ENCODE measurements around the gene GJA1. TPM values are rescaled to one million over a fixed set of nuclear protein-coding genes. Genes with fewer than 3 reads are reported as not detected.

The GJA1 gene
- total and polyA plus RNA-seq, 4 donors = 0.32 to 2.8 (median 1.9) TPM

GRCh38 chr6:121465101-121465500, 29.7 kb downstream of the GJA1 start:
- TF ChIP-seq RAD21 (IDR thresholded peaks at IDR 0.05) (no peak), RXRA (IDR thresholded peaks at IDR 0.05) (no peak), SP1 (IDR thresholded peaks at IDR 0.05) (no peak)
- TF ChIP-seq, protein P1, sequence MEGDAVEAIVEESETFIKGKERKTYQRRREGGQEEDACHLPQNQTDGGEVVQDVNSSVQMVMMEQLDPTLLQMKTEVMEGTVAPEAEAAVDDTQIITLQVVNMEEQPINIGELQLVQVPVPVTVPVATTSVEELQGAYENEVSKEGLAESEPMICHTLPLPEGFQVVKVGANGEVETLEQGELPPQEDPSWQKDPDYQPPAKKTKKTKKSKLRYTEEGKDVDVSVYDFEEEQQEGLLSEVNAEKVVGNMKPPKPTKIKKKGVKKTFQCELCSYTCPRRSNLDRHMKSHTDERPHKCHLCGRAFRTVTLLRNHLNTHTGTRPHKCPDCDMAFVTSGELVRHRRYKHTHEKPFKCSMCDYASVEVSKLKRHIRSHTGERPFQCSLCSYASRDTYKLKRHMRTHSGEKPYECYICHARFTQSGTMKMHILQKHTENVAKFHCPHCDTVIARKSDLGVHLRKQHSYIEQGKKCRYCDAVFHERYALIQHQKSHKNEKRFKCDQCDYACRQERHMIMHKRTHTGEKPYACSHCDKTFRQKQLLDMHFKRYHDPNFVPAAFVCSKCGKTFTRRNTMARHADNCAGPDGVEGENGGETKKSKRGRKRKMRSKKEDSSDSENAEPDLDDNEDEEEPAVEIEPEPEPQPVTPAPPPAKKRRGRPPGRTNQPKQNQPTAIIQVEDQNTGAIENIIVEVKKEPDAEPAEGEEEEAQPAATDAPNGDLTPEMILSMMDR (IDR thresholded peaks at IDR 0.05; ENCODE audit: low read depth, low read length, missing input control) = no peak
- Histone ChIP-seq H3K4me3 (ENCODE audit: low read depth in 1 of 3, low read length in 3 of 3) (no peak overlapping the region), H3K9ac (ENCODE audit: low read depth in 1 of 2, low read length in 2 of 2) (no peak overlapping the region), H3K27me3 (ENCODE audit: control insufficient read depth in 4 of 4, insufficient read depth in 4 of 4, low read length in 3 of 4) (no peaks in the 10 kb centered on the region), H3K27ac (ENCODE audit: low read depth in 1 of 2, low read length in 2 of 2) (no peak overlapping the region), H3K4me1 (ENCODE audit: control insufficient read depth in 4 of 4, insufficient read depth in 4 of 4, low read length in 3 of 4) (no peaks in the 10 kb centered on the region), H3K9me3 (ENCODE audit: control insufficient read depth in 4 of 4, low read length in 3 of 4) (no peaks in the 10 kb centered on the region), H3K36me3 (ENCODE audit: control insufficient read depth in 4 of 4, insufficient read depth in 3 of 4, low read depth in 1 of 4, low read length in 3 of 4) (no peaks in the 10 kb centered on the region)
- DNase-seq (ENCODE audit: low spot score) = no peak
- 87% methylated on average over 6 of the region's 6 CpGs for WGBS

GRCh38 chr6:121479486-121480098, 44.1 kb downstream of the GJA1 start:
- Histone ChIP-seq H3K27ac (ENCODE audit: low read depth in 1 of 2, low read length in 2 of 2) (no peak overlapping the region), H3K9ac (ENCODE audit: low read depth in 1 of 2, low read length in 2 of 2) (no peak overlapping the region), H3K9me3 (ENCODE audit: control insufficient read depth in 4 of 4, low read length in 3 of 4) (no peaks in the 10 kb centered on the region), H3K36me3 (ENCODE audit: control insufficient read depth in 4 of 4, insufficient read depth in 3 of 4, low read depth in 1 of 4, low read length in 3 of 4) (no peaks in the 10 kb centered on the region), H3K4me3 (ENCODE audit: low read depth in 1 of 3, low read length in 3 of 3) (no peak overlapping the region), H3K27me3 (ENCODE audit: control insufficient read depth in 4 of 4, insufficient read depth in 4 of 4, low read length in 3 of 4) (no peaks in the 10 kb centered on the region), H3K4me1 (ENCODE audit: control insufficient read depth in 4 of 4, insufficient read depth in 4 of 4, low read length in 3 of 4) (no peaks in the 10 kb centered on the region)
- TF ChIP-seq REST (IDR thresholded peaks at IDR 0.05) = no peak
- TF ChIP-seq FOXA2 (IDR thresholded peaks at IDR 0.05) = no peak
- no peak for TF ChIP-seq JUND (IDR thresholded peaks at IDR 0.05)
- no peak for TF ChIP-seq FOXA1 (IDR thresholded peaks at IDR 0.05)
- TF ChIP-seq GABPA (IDR thresholded peaks at IDR 0.05 in 1 of 2, conservative IDR thresholded peaks at IDR 0.05 in 1 of 2) = no peak
- no peak for TF ChIP-seq HNF4A (conservative IDR thresholded peaks at IDR 0.05)
- no peak for TF ChIP-seq EGR1 (IDR thresholded peaks at IDR 0.05; ENCODE audit: low read depth in 2 of 2)
- TF ChIP-seq RAD21 (IDR thresholded peaks at IDR 0.05) = no peak
- TF ChIP-seq, protein P2, sequence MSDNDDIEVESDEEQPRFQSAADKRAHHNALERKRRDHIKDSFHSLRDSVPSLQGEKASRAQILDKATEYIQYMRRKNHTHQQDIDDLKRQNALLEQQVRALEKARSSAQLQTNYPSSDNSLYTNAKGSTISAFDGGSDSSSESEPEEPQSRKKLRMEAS (IDR thresholded peaks at IDR 0.05) = no peak
- TF ChIP-seq ATF3 (IDR thresholded peaks at IDR 0.05) = no peak
- TF ChIP-seq TAF1 (conservative IDR thresholded peaks at IDR 0.05) = no peak
- no peak for TF ChIP-seq RXRA (IDR thresholded peaks at IDR 0.05)
- DNase-seq (ENCODE audit: low spot score) = no peak
- 90% methylated on average over 21 of the region's 21 CpGs for WGBS
